Ovary (tissue), 9 donors: Measurements from ENCODE around the gene ZMAT3. TPM values are rescaled to one million over a fixed set of nuclear protein-coding genes. Genes with fewer than 3 reads are reported as not detected.

Experiments
- DNase-seq, 5 donors: peaks; one replicate each; pipeline ENCODE4 v3.0.0-alpha.2; 2019 to 2020
- H3K27ac ChIP-seq, 2 donors: fragments of 200-600 bp; one replicate each; pipeline versions ENCODE4 v1.5.1 to v1.8.0; 2019 to 2022
- H3K27me3 ChIP-seq: fragments of 200-600 bp; one replicate; pipeline ENCODE4 v1.8.0; 2022
- H3K36me3 ChIP-seq: fragments of 200-600 bp; sonication (generic); one replicate; pipeline ENCODE4 v1.5.1; 2019
- H3K4me1 ChIP-seq: one replicate; pipeline ENCODE4 v1.8.1; 2013; ENCODE audit warnings: mild to moderate bottlenecking, moderate library complexity; ENCODE audit not compliant: insufficient read depth
- H3K4me3 ChIP-seq: fragments of 200-600 bp; sonication (generic); one replicate; pipeline ENCODE4 v1.5.1; 2017
- H3K9me3 ChIP-seq, 2 donors: fragments of 200-600 bp in 1 of 2; sonication (generic) in 1 of 2; one replicate each; pipeline versions ENCODE4 v1.5.1 to v1.8.1; 2013 to 2019; ENCODE audit warnings: mild to moderate bottlenecking in 1 of 2, moderate library complexity in 1 of 2
- EP300 ChIP-seq: sonication (generic); formaldehyde crosslinking; IDR thresholded peaks from one replicate; pipeline ENCODE4 v1.6.1; 2017; ENCODE audit warnings: antibody characterized with exemption
- POLR2A ChIP-seq: fragments of 450-650 bp; IDR thresholded peaks from one replicate; pipeline ENCODE4 v1.6.1; 2017; ENCODE audit warnings: antibody characterized with exemption, mild to moderate bottlenecking, moderate library complexity
- WGBS, 3 donors: extraction: QIAGEN DNeasy Blood & Tissue Kit in 1 of 3; methylation state at CpG; one replicate each; pipeline versions ENCODE4 v1.1.5 to v1.1.7; 2013 to 2017; 5-methylcytosine and 5-hydroxymethylcytosine counted together
- intact Hi-C, 4 donors: fragments of 100-400 bp; cut with DNase I; formaldehyde crosslinking; loops; one replicate each; pipeline versions ENCODE4 v1.11.0 to v1.15.1; 2022 to 2023
- polyA plus RNA-seq, 2 donors: library from polyadenylated mRNA; stranded (reverse); fragments of 200-250 nt in 1 of 2; fragments of 350-450 nt in 1 of 2; fragmentation: Illumina TruSeq in 1 of 2; extraction: RNeasy Lipid Tissue Mini Kit (QIAGEN cat#74804) in 1 of 2; gene quantifications; one replicate each; pipeline ENCODE4 v1.2.3, GENCODE V29; 2013 to 2014
- small RNA-seq: library from RNA; depleted of rRNA; stranded (forward); fragments of <200 nt; gene quantifications from one replicate; pipeline ENCODE3, GENCODE V24; 2016
- total RNA-seq, 7 donors: library from RNA; depleted of rRNA in 2 of 7; stranded (reverse); fragments of >200 nt in 2 of 7; fragmentation: NEBNext Ultra II Directional in 3 of 7; extraction: Animal tissue kit (Norgen Biotek cat#: 25700) in 3 of 7; gene quantifications; one replicate each; pipeline versions ENCODE4 v1.1.0 to v1.2.4, GENCODE V29; 2016 to 2023
- TF ChIP-seq, protein P1 (sequence below), 3 donors: fragments of 450-650 bp in 2 of 3; fragments of 200-600 bp in 1 of 3; IDR thresholded peaks; one replicate each; pipeline versions ENCODE4 v1.5.1 to v1.8.0; 2016 to 2022; ENCODE audit warnings: antibody characterized with exemption in 3 of 3, mild to moderate bottlenecking in 1 of 3
- donor health status: DM: no; HTN: no; CAD: no; lungs with moderate emphysema.
- donor health status: DM: no; HTN: no; CAD: no.
- donor health status: Bipolar disorder and iron deficiency.
- donor health status: DM: yes; HTN: yes; CAD: no.
- donor health status: DM: no; HTN: no; CAD: no.
- donor health status: DM: yes; HTN: yes; CAD: no.

Gene ZMAT3
- total and polyA plus RNA-seq, 9 donors, result 1.4 to 15.4 (median 11.9) TPM

DNA sequence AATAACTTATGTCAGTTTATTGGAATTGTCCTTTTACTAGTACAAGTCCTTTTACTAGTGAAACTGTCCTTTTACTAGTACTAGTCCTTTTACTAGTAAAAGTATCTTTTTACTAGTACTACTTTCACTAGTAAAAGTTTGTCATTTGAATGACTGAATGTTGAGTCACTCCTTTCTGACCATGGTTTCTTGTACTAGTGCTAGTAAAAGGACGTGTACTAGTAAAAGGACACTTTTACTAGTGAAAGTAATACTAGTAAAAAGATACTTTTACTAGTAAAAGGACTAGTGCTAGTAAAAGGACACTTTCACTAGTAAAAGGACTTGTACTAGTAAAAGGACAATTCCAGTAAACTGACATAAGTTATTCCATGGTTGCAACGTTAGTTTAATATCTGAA lies 96.3 kb downstream of the ZMAT3 start:
- no peaks in the 10 kb centered on the region for H3K36me3 ChIP-seq
- no peak overlapping the region for H3K4me3 ChIP-seq
- no peak for TF ChIP-seq EP300
- TF ChIP-seq, protein P1, sequence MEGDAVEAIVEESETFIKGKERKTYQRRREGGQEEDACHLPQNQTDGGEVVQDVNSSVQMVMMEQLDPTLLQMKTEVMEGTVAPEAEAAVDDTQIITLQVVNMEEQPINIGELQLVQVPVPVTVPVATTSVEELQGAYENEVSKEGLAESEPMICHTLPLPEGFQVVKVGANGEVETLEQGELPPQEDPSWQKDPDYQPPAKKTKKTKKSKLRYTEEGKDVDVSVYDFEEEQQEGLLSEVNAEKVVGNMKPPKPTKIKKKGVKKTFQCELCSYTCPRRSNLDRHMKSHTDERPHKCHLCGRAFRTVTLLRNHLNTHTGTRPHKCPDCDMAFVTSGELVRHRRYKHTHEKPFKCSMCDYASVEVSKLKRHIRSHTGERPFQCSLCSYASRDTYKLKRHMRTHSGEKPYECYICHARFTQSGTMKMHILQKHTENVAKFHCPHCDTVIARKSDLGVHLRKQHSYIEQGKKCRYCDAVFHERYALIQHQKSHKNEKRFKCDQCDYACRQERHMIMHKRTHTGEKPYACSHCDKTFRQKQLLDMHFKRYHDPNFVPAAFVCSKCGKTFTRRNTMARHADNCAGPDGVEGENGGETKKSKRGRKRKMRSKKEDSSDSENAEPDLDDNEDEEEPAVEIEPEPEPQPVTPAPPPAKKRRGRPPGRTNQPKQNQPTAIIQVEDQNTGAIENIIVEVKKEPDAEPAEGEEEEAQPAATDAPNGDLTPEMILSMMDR (IDR thresholded peaks at IDR 0.05), result no peak
- TF ChIP-seq POLR2A, result no peak
- intact Hi-C loops, result loop anchor here in 1 of 4 donors (10.0 kb wide), 1 partner anchor 531 kb away; no protein-coding TSS in a partner anchor
- peaks cover 0 to 4% of the 10 kb centered on the region in 2 donors for H3K9me3 ChIP-seq
- no peaks in the 10 kb centered on the region for H3K4me1 ChIP-seq
- no peak overlapping the region for H3K27ac ChIP-seq
- no peak for DNase-seq
- WGBS, 3 donors, result 64 to 79% (median 76%) methylated on average over 2 of the region's 2 CpGs
- H3K27me3 ChIP-seq, result no peaks in the 10 kb centered on the region

DNA sequence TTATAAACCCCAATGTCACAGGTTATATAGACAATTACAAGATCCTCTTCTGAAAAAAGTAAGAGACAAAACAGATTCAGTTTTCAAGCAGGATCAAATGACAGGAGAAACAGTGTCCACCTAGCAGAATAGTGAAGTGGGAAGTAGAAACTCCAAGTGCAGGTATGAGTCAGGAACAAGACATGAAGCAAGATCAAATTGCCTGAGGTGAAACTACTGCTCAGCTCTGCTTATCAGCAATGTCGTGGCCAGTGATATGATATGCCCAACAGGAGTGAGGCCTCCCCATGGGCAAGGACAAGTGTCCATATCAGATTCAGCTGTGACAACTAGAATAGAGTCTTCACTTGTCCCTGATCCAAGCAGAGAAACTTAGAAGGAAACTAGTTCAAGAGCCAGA lies 100.0 kb downstream of the ZMAT3 start:
- H3K4me1 ChIP-seq, result peaks cover 1% of the 10 kb centered on the region
- TF ChIP-seq EP300, result no peak
- no peak for TF ChIP-seq POLR2A
- TF ChIP-seq, protein P1 (IDR thresholded peaks at IDR 0.05), result no peak
- H3K36me3 ChIP-seq, result no peaks in the 10 kb centered on the region
- no peak overlapping the region for H3K27ac ChIP-seq
- intact Hi-C loops, result loop anchor here in 1 of 4 donors (10.0 kb wide), 1 partner anchor 527 kb away; no protein-coding TSS in a partner anchor
- H3K4me3 ChIP-seq, result no peak overlapping the region
- no peaks in the 10 kb centered on the region for H3K27me3 ChIP-seq
- peaks cover 0 to 4% of the 10 kb centered on the region in 2 donors for H3K9me3 ChIP-seq
- DNase-seq, result no peak
- 13 to 19% (median 17%) methylated on average over 1 of the region's 1 CpG for WGBS, 3 donors

DNA sequence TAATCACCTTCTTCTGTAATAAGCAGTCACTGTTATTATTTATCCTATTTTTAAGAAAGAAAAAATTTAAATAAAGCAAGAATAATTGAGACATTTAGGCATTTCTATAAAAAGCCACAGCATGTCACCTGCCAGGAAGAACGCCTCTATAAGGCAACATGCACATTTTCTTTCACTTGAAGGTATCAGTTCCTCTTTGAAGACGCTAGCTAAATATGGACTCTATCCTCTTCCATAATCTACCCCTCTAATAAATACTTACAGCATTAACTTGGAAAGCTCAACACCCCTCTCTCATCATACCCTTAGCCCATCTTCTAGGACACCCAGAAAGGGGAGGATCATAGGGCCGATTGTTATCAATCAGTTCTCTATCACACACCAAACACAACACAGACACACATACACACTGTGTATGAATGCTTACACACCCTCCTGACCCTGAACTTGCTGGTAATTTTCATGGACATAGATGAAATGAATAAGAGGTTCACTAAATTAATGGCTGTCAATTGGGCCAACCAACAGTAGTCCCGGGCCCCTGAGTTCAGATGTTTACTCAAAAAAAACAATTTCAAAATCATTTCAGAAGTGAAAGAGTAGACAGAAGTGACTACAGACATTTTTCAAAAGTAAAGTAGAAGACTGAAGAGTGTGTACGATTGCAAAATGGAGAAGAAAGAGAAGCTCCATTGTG lies 102.5 kb downstream of the ZMAT3 start:
- TF ChIP-seq EP300 (no peak), POLR2A (no peak)
- TF ChIP-seq, protein P1 (IDR thresholded peaks at IDR 0.05), result no peak
- Histone ChIP-seq H3K27me3 (no peaks in the 10 kb centered on the region), H3K4me1 (peaks cover 1% of the 10 kb centered on the region), H3K27ac (no peak overlapping the region), H3K36me3 (no peaks in the 10 kb centered on the region), H3K4me3 (no peak overlapping the region), H3K9me3 (peaks cover 0 to 1% of the 10 kb centered on the region in 2 donors)
- 89 to 91% (median 89%) methylated on average over 5 of the region's 5 CpGs for WGBS, 3 donors
- intact Hi-C loops, result loop anchor here in 3 of 4 donors (5.0 to 10.0 kb wide), 3 partner anchors 527 to 534 kb away; no protein-coding TSS in a partner anchor
- no peak for DNase-seq

Small RNA genes within 50 kb of the gene (small RNA-seq; reads per million reads assigned to genes)
- not detected for gene RF00019

Other genes starting within 250 kb of the ZMAT3 start
- 10 to 100 TPM; 15.0 to 29.7 (median 23.2) TPM for gene PIK3CA, start 76.5 kb upstream of the ZMAT3 start, total RNA-seq
- gene PIK3CA, start 76.5 kb upstream of the ZMAT3 start, polyA plus RNA-seq, result 10 to 100 TPM in 1 of 2 donors, 1 to 10 TPM in 1; 8.9 to 14.6 TPM
- gene KCNMB3, start 179.3 kb upstream of the ZMAT3 start, total RNA-seq, result 1 to 10 TPM in 5 of 7 donors, under 1 TPM in 2; 0.57 to 2.8 (median 1.6) TPM
- 1 to 10 TPM; 1.7 TPM for gene KCNMB3, start 179.3 kb upstream of the ZMAT3 start, polyA plus RNA-seq